SIG-M5 treated with dmso at 0.1 percent for 504 hours (cell line): ENCODE data around the gene ELMO1.
A peak's percentile ranks its signal among the peaks of the same experiment; 100 is the strongest.

Experiments used
- DNase-seq: peaks from one replicate; lab custom pipeline; 2025; ENCODE audit not compliant: unreplicated experiment; lab: John Stamatoyannopoulos, UW

The ELMO1 gene

GRCh38 chr7:37352251-37352880 lies 96.3 kb downstream of the ELMO1 start:
- no peak for DNase-seq

GRCh38 chr7:37351716-37352115 lies 96.9 kb downstream of the ELMO1 start:
- no peak for DNase-seq

- no peak for DNase-seq
Observed at GRCh38 chr7:37349979-37350590, 98.6 kb downstream of the ELMO1 start.

- DNase-seq: no peak
Observed at GRCh38 chr7:37348982-37349381, 99.7 kb downstream of the ELMO1 start.

- peak; percentile 22 for DNase-seq
Observed at GRCh38 chr7:37346761-37347160, 101.9 kb downstream of the ELMO1 start.

- no peak for DNase-seq
Observed at GRCh38 chr7:37344886-37345579, 103.6 kb downstream of the ELMO1 start.

- peak; percentile 87 for DNase-seq
Observed at GRCh38 chr7:37342688-37343471, 105.8 kb downstream of the ELMO1 start.

GRCh38 chr7:37342176-37342687 lies 106.4 kb downstream of the ELMO1 start:
- no peak for DNase-seq

GRCh38 chr7:37341033-37341630 lies 107.5 kb downstream of the ELMO1 start:
- no peak for DNase-seq

GRCh38 chr7:37338966-37339365 lies 109.7 kb downstream of the ELMO1 start:
- no peak for DNase-seq

GRCh38 chr7:37337522-37337921 lies 111.1 kb downstream of the ELMO1 start:
- no peak for DNase-seq

- DNase-seq: peak; percentile 78
Observed at GRCh38 chr7:37336259-37336658, 112.4 kb downstream of the ELMO1 start.

- DNase-seq: no peak
Observed at GRCh38 chr7:37333075-37333474, 115.6 kb downstream of the ELMO1 start.

- no peak for DNase-seq
Observed at GRCh38 chr7:37332243-37333016, 116.2 kb downstream of the ELMO1 start.

- no peak for DNase-seq
Observed at GRCh38 chr7:37330775-37331174, 117.9 kb downstream of the ELMO1 start.

- no peak for DNase-seq
Observed at GRCh38 chr7:37329940-37330339, 118.7 kb downstream of the ELMO1 start.

- no peak for DNase-seq
Observed at GRCh38 chr7:37327288-37327687, 121.4 kb downstream of the ELMO1 start.

GRCh38 chr7:37323966-37324365 lies 124.7 kb downstream of the ELMO1 start:
- no peak for DNase-seq

GRCh38 chr7:37322831-37323230 lies 125.8 kb downstream of the ELMO1 start:
- DNase-seq: no peak

GRCh38 chr7:37320848-37321468 lies 127.7 kb downstream of the ELMO1 start:
- DNase-seq: peak; percentile 15
